ENCODE results near the gene PHACTR1.

Gene PHACTR1

GRCh38 chr6:13045676-13046075 lies 329.1 kb downstream of the PHACTR1 start:
- H3K27ac ChIP-seq, result no peak overlapping the region
- ChIA-PET CTCF (no interaction called here), POLR2A (ENCODE audit: low non-redundant PET) (no interaction called here)
- DNase-seq (ENCODE audit: low spot score), result no peak
- TF ChIP-seq CTCF (conservative IDR thresholded peaks at IDR 0.05; ENCODE audit: low read depth), result no peak

GRCh38 chr6:13046084-13046483 lies 329.5 kb downstream of the PHACTR1 start:
- ChIA-PET POLR2A (ENCODE audit: low non-redundant PET) (no interaction called here), CTCF (no interaction called here)
- H3K27ac ChIP-seq, result no peak overlapping the region
- TF ChIP-seq CTCF (conservative IDR thresholded peaks at IDR 0.05; ENCODE audit: low read depth), result no peak
- no peak for DNase-seq (ENCODE audit: low spot score)

- H3K27ac ChIP-seq, result no peak overlapping the region
- ChIA-PET POLR2A (ENCODE audit: low non-redundant PET) (no interaction called here), CTCF (no interaction called here)
- DNase-seq (ENCODE audit: low spot score), result no peak
- no peak for TF ChIP-seq CTCF (conservative IDR thresholded peaks at IDR 0.05; ENCODE audit: low read depth)
Measured at GRCh38 chr6:13048113-13048512, 331.5 kb downstream of the PHACTR1 start.

- ChIA-PET POLR2A (ENCODE audit: low non-redundant PET) (no interaction called here), CTCF (no interaction called here)
- no peak for DNase-seq (ENCODE audit: low spot score)
- no peak for TF ChIP-seq CTCF (conservative IDR thresholded peaks at IDR 0.05; ENCODE audit: low read depth)
- no peak overlapping the region for H3K27ac ChIP-seq
Measured at GRCh38 chr6:13049666-13050254, 333.2 kb downstream of the PHACTR1 start.

GRCh38 chr6:13053006-13053461 lies 336.5 kb downstream of the PHACTR1 start:
- ChIA-PET POLR2A (ENCODE audit: low non-redundant PET) (no interaction called here), CTCF (no interaction called here)
- DNase-seq (ENCODE audit: low spot score), result no peak
- TF ChIP-seq CTCF (conservative IDR thresholded peaks at IDR 0.05; ENCODE audit: low read depth), result no peak
- H3K27ac ChIP-seq, result no peak overlapping the region

- CTCF ChIA-PET, result interaction anchor here (0.8 kb wide), 1 partner anchor 11 kb away, joined by 3 read pairs; no protein-coding TSS in a partner anchor
- POLR2A ChIA-PET (ENCODE audit: low non-redundant PET), result no interaction called here
- no peak for DNase-seq (ENCODE audit: low spot score)
Measured at GRCh38 chr6:13058051-13058450, 341.5 kb downstream of the PHACTR1 start.

More at GRCh38 chr6:13058051-13058450, 341.5 kb downstream of the PHACTR1 start:
- no peak for TF ChIP-seq CTCF (conservative IDR thresholded peaks at IDR 0.05; ENCODE audit: low read depth)
- no peak overlapping the region for H3K27ac ChIP-seq
